GM12801 (cell line): ENCODE measurements around the gene UBE2I.

Source experiments
- CTCF ChIP-seq: IDR thresholded peaks from one replicate; pipeline ENCODE4 v1.5.1; 2011; ENCODE audit warnings: control low read depth; ENCODE audit not compliant: insufficient read length; ENCODE audit errors: extremely low read depth

Gene UBE2I

DNA sequence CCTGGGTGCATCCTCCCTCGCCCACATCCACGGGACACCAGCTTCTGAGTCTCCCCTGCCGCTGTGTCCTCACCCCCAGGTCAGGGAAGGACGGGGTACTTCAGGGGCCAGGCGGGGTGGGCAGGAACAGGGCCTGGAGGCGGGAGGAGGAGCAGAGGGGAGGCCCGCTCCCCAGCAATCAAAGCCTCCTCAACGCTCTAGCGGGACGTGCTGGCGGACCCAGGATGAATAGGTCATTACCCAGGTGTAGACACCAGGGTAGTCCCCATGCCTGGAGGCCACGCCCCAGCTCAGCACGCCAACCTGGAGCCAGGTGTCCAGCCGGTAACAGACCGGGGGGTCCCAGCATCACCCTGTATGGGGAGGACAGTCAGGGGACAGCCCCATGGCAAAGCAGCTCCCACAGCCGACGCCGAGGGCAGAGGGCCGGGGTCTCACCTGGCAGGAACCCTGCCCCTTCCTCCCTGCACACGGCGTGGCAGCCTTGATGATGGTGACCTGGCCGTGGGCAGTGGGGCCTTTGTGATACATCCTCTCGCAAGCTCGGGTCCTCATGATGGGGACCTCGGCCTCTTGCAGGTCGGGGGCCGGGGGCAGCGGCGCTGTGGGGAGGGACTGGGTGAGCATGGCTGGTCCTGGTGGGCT lies 29.4 kb upstream of the UBE2I start:
- no peak for TF ChIP-seq CTCF

GRCh38 chr16:1280783-1281182 lies 28.7 kb upstream of the UBE2I start:
- TF ChIP-seq CTCF: no peak

- TF ChIP-seq CTCF: no peak
Observed at GRCh38 chr16:1281517-1281916, 27.9 kb upstream of the UBE2I start.

GRCh38 chr16:1282324-1282973 lies 27.0 kb upstream of the UBE2I start:
- no peak for TF ChIP-seq CTCF

DNA sequence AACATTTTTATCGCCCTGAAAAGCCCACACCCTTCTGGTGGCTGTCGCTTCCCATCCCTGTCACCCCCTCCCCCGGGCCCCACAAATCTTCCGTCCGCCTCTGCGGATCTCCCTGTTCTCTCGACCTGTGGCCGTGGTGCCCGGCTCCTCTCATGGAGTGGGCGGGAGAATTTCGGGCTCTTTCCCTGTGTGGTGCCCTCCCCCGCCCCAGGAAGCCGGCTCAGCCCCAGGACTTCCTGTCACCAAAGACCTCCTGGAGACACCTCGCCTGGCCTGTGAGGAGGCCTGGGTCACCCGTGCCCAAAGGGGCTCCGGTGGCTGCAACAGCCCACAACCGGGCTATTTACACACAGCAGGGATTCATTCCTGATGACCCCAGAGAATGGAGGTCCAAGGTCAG lies 26.1 kb upstream of the UBE2I start:
- no peak for TF ChIP-seq CTCF

DNA sequence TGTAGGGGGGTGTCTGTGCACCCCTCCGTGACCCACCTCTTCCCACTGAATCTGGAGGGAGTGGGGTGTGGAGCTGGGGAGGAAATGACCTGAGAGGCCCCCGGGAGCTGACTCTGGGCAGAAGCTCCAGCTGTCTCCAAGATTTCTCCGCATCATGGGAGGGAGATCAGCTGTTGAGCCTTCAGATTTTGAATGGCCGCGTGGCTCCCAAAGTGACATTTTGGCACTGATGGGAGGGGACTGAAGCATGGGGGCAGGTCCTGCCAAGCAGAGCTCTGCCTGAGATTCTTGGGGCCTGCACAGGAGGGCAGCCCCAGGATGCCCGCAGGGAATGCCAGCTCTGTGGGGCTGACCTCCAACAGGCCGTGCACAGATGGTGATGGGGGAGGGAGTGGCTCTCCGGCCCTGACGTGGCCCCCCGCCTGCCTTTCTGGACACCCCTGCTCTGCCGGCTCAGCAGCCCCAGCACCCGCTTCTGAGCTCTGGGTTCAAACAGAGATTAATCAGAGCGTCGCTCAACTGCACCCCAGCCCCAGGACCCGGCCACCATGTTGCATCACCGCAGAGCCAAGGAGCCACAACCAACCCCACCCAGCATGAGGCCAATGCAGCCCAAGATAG lies 25.3 kb upstream of the UBE2I start:
- no peak for TF ChIP-seq CTCF

DNA sequence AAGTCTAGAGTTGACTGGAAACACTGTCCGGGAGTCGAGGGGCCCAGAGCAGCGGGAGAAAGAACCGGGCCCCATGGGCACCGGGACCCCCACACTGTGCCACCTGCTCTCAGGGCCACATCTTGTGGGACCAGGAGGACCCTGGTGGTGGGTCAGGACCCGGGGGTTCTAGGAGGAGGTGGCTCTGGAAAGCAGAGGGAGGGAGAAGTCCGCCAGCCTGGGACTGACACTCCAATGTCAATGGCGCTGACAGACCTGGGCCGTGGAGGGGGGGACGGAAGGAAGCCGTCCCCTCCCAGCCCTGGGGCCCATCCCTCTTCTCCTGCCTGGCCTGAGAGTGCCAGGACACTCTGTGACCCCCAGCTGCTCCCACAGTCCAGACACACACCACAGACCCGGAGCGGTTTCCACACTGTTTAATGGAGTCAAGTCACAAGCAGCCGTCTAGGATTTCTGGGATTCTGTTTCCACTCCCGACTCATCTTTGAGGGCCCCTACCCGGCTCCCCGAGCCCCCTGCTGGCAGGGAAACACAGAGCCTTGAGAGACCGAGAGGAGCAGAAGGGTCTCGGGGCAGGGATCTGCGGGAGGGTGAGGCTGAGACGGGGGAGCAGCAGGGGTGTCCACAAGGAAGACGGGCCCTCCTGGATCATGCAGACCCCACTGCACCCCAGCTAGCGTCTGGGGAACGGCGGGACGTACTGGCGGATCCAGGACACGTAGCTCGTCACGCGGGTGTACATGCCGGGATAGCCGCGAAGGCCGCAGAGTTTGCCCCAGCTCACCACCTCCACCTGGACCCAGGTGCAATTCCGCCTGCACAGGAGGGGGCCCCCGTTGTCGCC lies 23.5 kb upstream of the UBE2I start:
- TF ChIP-seq CTCF: no peak
